HepG2 (cell line): Measurements from ENCODE around the gene ANO1. TPM values are rescaled to one million over a fixed set of nuclear protein-coding genes. Genes with fewer than 3 reads are reported as not detected.

Source experiments
- ATAC-seq: fragments of 200-7000 bp; cut with Tn5 transposase; 3 replicates; pipeline ENCODE4 v1.9.1; 2020; ENCODE audit warnings: mild to moderate bottlenecking, moderate library complexity
- BruUV-seq: library from RNA; stranded (reverse); fragments of 400-500 nt; replicated peaks from 2 replicates; lab custom pipeline; 2021; lab: Mats Ljungman, UMichigan
- CTCF ChIA-PET: fragments of 300-600 bp; formaldehyde crosslinking; extraction: SDS; loops from one replicate; lab custom pipeline; 2021; ENCODE audit warnings: low total read pairs, inconsistent platforms, low intra/inter-chr PET ratio; lab: Yijun Ruan, JAX
- POLR2A ChIA-PET: fragments of 350-600 bp; sonication (Branson Sonifier 250); formaldehyde crosslinking; loops from one replicate; lab custom pipeline; 2020; ENCODE audit warnings: antibody characterized with exemption, inconsistent platforms; lab: Yijun Ruan, JAX
- DNase-seq: peaks from one replicate; pipeline ENCODE4 v3.0.0-alpha.2; 2015; ENCODE audit warnings: low spot score
- FAIRE-seq: peaks from 3 replicates; lab custom pipeline; 2011; peaks lifted over from hg19 to GRCh38; lab: Jason Lieb, UNC
- H2AFZ ChIP-seq: one replicate; pipeline ENCODE4 v1.6.1; 2011; ENCODE audit warnings: low read length, inconsistent platforms
- H3K27ac ChIP-seq: fragments of 300-600 bp; 3 replicates; pipeline ENCODE4 v1.8.0; 2011; ENCODE audit warnings: mixed run types, mild to moderate bottlenecking, mixed read lengths, low read length, inconsistent platforms; ENCODE audit not compliant: insufficient read depth; ENCODE audit errors: extremely low read length
- H3K27me3 ChIP-seq, 2 experiments: fragments of 200-600 bp in 1 of 2; 2 replicates in 1 of 2; 3 replicates in 1 of 2; pipeline versions ENCODE4 v1.6.0 to v1.8.0; 2011; ENCODE audit warnings: low read length in 2 of 2, mild to moderate bottlenecking in 2 of 2, moderate library complexity in 2 of 2, inconsistent platforms in 1 of 2; ENCODE audit not compliant: insufficient read depth in 2 of 2, control insufficient read depth in 1 of 2
- H3K36me3 ChIP-seq, 2 experiments: fragments of 200-600 bp in 1 of 2; replicated peaks in 1 of 2; 2 replicates in 1 of 2; 3 replicates in 1 of 2; pipeline versions ENCODE4 v1.5.1 to v1.8.0; 2011; ENCODE audit warnings: low read length in 2 of 2, inconsistent platforms in 1 of 2; ENCODE audit not compliant: insufficient read depth in 2 of 2, control insufficient read depth in 1 of 2
- H3K4me1 ChIP-seq: 2 replicates; pipeline ENCODE4 v1.5.1; 2012; ENCODE audit warnings: low read length, inconsistent platforms; ENCODE audit not compliant: insufficient read depth
- H3K4me2 ChIP-seq: 2 replicates; pipeline ENCODE4 v1.6.0; 2011; ENCODE audit warnings: low read depth, low read length, inconsistent platforms
- H3K4me3 ChIP-seq, 3 experiments: fragments of 200-600 bp in 1 of 3; sonication (generic), shearing (Covaris generic) in 1 of 3; replicated peaks in 1 of 3; 2 replicates each; pipeline ENCODE4 v1.5.1; 2011 to 2016; ENCODE audit warnings: low read length in 3 of 3, inconsistent platforms in 2 of 3, low read depth in 2 of 3, mild to moderate bottlenecking in 2 of 3, control low read depth in 1 of 3, mixed read lengths in 1 of 3; ENCODE audit not compliant: insufficient read depth in 1 of 3
- H3K79me2 ChIP-seq: one replicate; pipeline ENCODE4 v1.6.1; 2011; ENCODE audit warnings: low read length, inconsistent platforms; ENCODE audit not compliant: insufficient read depth
- H3K9ac ChIP-seq: 2 replicates; pipeline ENCODE4 v1.6.0; 2011; ENCODE audit warnings: mild to moderate bottlenecking, low read depth, low read length, inconsistent platforms; ENCODE audit not compliant: insufficient read depth
- H3K9me3 ChIP-seq: 2 replicates; pipeline ENCODE4 v1.5.1; 2012; ENCODE audit warnings: mild to moderate bottlenecking, low read length
- H4K20me1 ChIP-seq: 2 replicates; pipeline ENCODE4 v1.6.0; 2011; ENCODE audit warnings: inconsistent platforms, mild to moderate bottlenecking, low read length, moderate library complexity; ENCODE audit not compliant: insufficient read depth
- RBAK ChIP-seq: sonication (generic); formaldehyde crosslinking; IDR thresholded peaks from 2 replicates; pipeline ENCODE4 v1.5.1; 2020; ENCODE audit warnings: mild to moderate bottlenecking, missing genetic modification reagents
- SOX6 ChIP-seq, 2 experiments: fragments of 450-650 bp in 1 of 2; sonication (generic) in 1 of 2; formaldehyde crosslinking in 1 of 2; IDR thresholded peaks; 2 replicates each; pipeline versions ENCODE4 v1.4.0 to v1.6.1; 2017 to 2020; ENCODE audit warnings: antibody characterized with exemption in 1 of 2, mild to moderate bottlenecking in 1 of 2, missing genetic modification reagents in 1 of 2
- SP5 ChIP-seq: IDR thresholded peaks from 2 replicates; pipeline ENCODE4 v1.6.1; 2016; ENCODE audit warnings: low read depth, borderline replicate concordance
- SRSF9 ChIP-seq: fragments of 200-400 bp; formaldehyde crosslinking; IDR thresholded peaks from 2 replicates; pipeline ENCODE4 v1.6.1; 2018; ENCODE audit warnings: borderline replicate concordance, mild to moderate bottlenecking, low read depth, low read length; ENCODE audit not compliant: insufficient read depth, poor library complexity, severe bottlenecking
- TBL1XR1 ChIP-seq: fragments of 150-350 bp; IDR thresholded peaks from 2 replicates; pipeline ENCODE4 v1.6.1; 2014; ENCODE audit warnings: borderline replicate concordance, low read length; ENCODE audit not compliant: partially characterized antibody
- USF2 ChIP-seq, 2 experiments: sonication (generic) in 1 of 2; formaldehyde crosslinking in 1 of 2; IDR thresholded peaks; 2 replicates each; pipeline versions ENCODE4 v1.5.1 to v1.6.1; 2011 to 2020; ENCODE audit warnings: borderline replicate concordance in 1 of 2, low read depth in 1 of 2, low read length in 1 of 2, mild to moderate bottlenecking in 1 of 2, missing genetic modification reagents in 1 of 2, moderate library complexity in 1 of 2
- ZIK1 ChIP-seq: sonication (generic); formaldehyde crosslinking; IDR thresholded peaks from 2 replicates; pipeline ENCODE4 v1.5.0; 2020; ENCODE audit warnings: mild to moderate bottlenecking, low read depth, missing genetic modification reagents, borderline replicate concordance
- ZNF136 ChIP-seq: sonication (generic); formaldehyde crosslinking; IDR thresholded peaks from 2 replicates; pipeline ENCODE4 v1.8.1; 2022; ENCODE audit warnings: low read depth, mild to moderate bottlenecking, moderate library complexity, missing genetic modification reagents
- ZNF660 ChIP-seq: sonication (generic); formaldehyde crosslinking; IDR thresholded peaks from 2 replicates; pipeline ENCODE4 v1.5.1; 2020; ENCODE audit warnings: mild to moderate bottlenecking, low read depth, missing genetic modification reagents, borderline replicate concordance
- WGBS: methylation state at CpG from one replicate; pipeline ENCODE4 v1.1.6; 2017; ENCODE audit warnings: low lambda C conversion rate; 5-methylcytosine and 5-hydroxymethylcytosine counted together
- in situ Hi-C: cut with HindIII; loops from 2 replicates; pipeline ENCODE4 v1.10.0; 2017; ENCODE audit warnings: low pct_unique_long_range_greater_than_20kb; ENCODE audit not compliant: extremely low pct_ligation_motif_present
- intact Hi-C: fragments of 100-400 bp; cut with micrococcal nuclease; formaldehyde crosslinking; loops from one replicate; pipeline ENCODE4 v1.10.0; 2022; ENCODE audit not compliant: unreplicated experiment
- polyA plus RNA-seq, 8 experiments: library from polyadenylated mRNA; depleted of rRNA in 3 of 8; stranded (reverse) in 7 of 8; unstranded in 1 of 8; fragments of >200 nt; fragmentation: Illumina TruSeq in 4 of 8; extraction: Trizol in 4 of 8; gene quantifications; 2 replicates each; pipeline versions ENCODE4 v1.2.1 to v1.2.3, GENCODE V29; 2011 to 2016; ENCODE audit warnings: low read depth in 4 of 8, missing spikeins in 1 of 8, mixed read lengths in 1 of 8; ENCODE audit not compliant: insufficient read depth in 1 of 8
- total RNA-seq, 5 experiments: library from RNA; depleted of rRNA; stranded (reverse); fragments of >200 nt; fragmentation: Illumina TruSeq; extraction: Trizol; gene quantifications; 2 replicates each; pipeline ENCODE4 v1.2.3, GENCODE V29; 2016; ENCODE audit warnings: low read depth in 1 of 5

ANO1 gene
- total and polyA plus RNA-seq, 2 of the 13 experiments (the other 11 are each of a cell fraction or from before 2014, with no cell fraction given) = not detected

GRCh38 chr11:70079691-70080090 lies 1.6 kb downstream of the ANO1 start (continued):
- no peak for TF ChIP-seq RBAK
- TF ChIP-seq, all 625 proteins: peak for 0

- intact Hi-C loops (no loop called here), in situ Hi-C loops (loop anchor here (5.0 kb wide), 1 partner anchor 138 kb away; no protein-coding TSS in a partner anchor)
- H3K9me3 ChIP-seq = no peaks in the 10 kb centered on the region
- peaks cover 5 to 54% of the 10 kb centered on the region in 2 experiments; a peak in 4 of 5 replicates for H3K27me3 ChIP-seq
- H3K9ac ChIP-seq = no peak overlapping the region
- no peak overlapping the region for H3K4me3 ChIP-seq
- FAIRE-seq (no peak), DNase-seq (no peak), ATAC-seq (no peak)
- BruUV-seq = no TSS peak
- no peak overlapping the region for H2AFZ ChIP-seq
- H4K20me1 ChIP-seq = no peaks in the 10 kb centered on the region
- TF ChIP-seq ZNF660 (no peak), ZNF136 (no peak), ZIK1 (CRISPR knock-in tag) (no peak), SOX6 (IDR thresholded peaks at IDR 0.05) (no peak), SOX6 (CRISPR knock-in tag; IDR thresholded peaks at IDR 0.05) (no peak), USF2 (IDR thresholded peaks at IDR 0.05; ENCODE audit: low read depth, low read length) (no peak), USF2 (CRISPR knock-in tag; IDR thresholded peaks at IDR 0.05; ENCODE audit: borderline replicate concordance) (no peak), SRSF9 (no peak), TBL1XR1 (no peak), SP5 (CRISPR knock-in tag) (no peak)
- WGBS = 0% methylated on average over 1 of the region's 10 CpGs
- H3K4me2 ChIP-seq = no peak overlapping the region
- no peaks in the 10 kb centered on the region for H3K79me2 ChIP-seq
- no peak overlapping the region for H3K27ac ChIP-seq
- CTCF ChIA-PET = no interaction called here
- POLR2A ChIA-PET = no interaction called here
- peaks cover 5% of the 10 kb centered on the region for H3K4me1 ChIP-seq
- H3K36me3 ChIP-seq = no peaks in the 10 kb centered on the region
Observed at GRCh38 chr11:70080763-70081162, 2.6 kb downstream of the ANO1 start.
